ENCODE measurements around the gene DTX2. TPM values are rescaled to one million over a fixed set of nuclear protein-coding genes. Genes with fewer than 3 reads are reported as not detected.
"Not testable (repeated sequence)": the region's sequence is repeated elsewhere in the genome, so short reads cannot be mapped to it uniquely, and the experiment has no call there.

DTX2 gene
- polyA plus RNA-seq, 6 donors from 2014 or later, result 10.2 to 25.2 (median 13.5) TPM

DNA sequence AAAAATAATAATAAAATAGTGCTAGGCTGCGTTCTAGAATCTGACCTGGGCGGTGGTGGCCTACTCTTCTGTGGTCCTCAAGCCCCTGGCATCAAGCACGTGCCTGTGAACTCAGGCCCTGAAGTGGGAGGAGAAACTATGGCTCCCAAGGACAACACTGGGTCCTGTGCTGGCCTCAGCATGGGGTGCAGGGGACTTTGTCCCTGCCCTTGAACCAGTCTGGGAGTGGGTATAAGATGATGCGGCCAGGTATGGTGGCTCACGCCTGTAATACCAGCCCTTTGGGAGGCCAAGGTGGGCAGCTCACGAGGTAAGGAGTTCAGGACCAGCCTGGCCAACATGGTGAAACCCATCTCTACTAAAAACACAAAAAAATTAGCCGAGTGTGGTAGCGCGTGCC, 31.3 kb upstream of the DTX2 start:
- DNase-seq (no peak), ATAC-seq (ENCODE audit: low read depth in 2 of 2) (no peak)
- no peak overlapping the region for H3K27ac Mint-ChIP-seq
- H3K4me1 Mint-ChIP-seq, result peaks cover 0 to under 1% (median 0%) of the 10 kb centered on the region in 3 donors
- H3K36me3 Mint-ChIP-seq, result no peaks in the 10 kb centered on the region
- H3K9me3 Mint-ChIP-seq, result no peaks in the 10 kb centered on the region
- H3K4me3 Mint-ChIP-seq, result no peak overlapping the region
- peaks cover 0 to under 1% (median 0%) of the 10 kb centered on the region in 3 donors for H3K27me3 Mint-ChIP-seq

DNA sequence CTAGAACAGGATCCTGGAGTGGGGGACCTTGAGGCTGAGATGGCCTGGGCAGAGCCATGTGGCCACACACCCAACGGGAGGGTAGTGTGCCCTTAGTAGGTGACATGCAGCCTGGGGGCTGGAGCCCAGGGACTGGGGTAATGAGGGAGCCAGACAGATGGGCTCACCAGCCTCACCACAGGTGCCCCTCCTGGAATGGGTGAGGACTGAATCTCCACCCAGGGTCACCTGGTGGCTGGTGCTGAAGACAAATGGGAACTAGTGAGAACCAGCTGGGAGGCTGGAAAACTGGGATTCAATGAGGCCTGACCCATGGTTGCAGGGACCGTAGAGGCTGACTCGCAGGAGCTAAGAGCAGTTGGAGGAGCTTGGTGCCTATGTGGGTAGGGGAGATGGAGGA, 30.7 kb upstream of the DTX2 start:
- Mint-ChIP-seq H3K4me1 (no peaks in the 10 kb centered on the region), H3K27ac (peak overlapping the region in 1 of 6 donors; percentile 39), H3K27me3 (no peaks in the 10 kb centered on the region), H3K9me3 (no peaks in the 10 kb centered on the region), H3K4me3 (no peak overlapping the region), H3K36me3 (no peaks in the 10 kb centered on the region)
- DNase-seq, result no peak
- ATAC-seq (ENCODE audit: low read depth in 2 of 2), result no peak

DNA sequence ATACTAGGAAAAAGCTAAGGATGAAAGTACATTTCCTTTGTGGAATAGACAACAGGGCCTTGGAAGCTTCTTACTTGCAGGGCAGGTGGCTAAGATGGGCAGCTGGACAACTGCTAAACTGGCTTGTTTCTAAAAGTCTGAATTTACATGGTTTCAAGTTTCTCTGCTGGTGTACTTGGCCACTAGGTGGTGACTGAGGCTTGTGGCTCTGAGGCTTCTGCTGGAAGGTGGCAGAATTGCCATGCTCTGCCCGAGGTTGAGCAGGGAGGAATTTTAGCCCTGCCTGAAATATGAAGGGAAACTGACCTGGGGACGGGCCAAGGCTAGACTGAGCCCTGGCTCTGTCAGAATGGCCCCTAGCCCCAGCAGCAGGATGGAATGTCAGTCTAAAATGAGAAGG, 23.6 kb upstream of the DTX2 start:
- H3K27ac Mint-ChIP-seq, H3K4me1 Mint-ChIP-seq, H3K27me3 Mint-ChIP-seq, H3K9me3 Mint-ChIP-seq, H3K4me3 Mint-ChIP-seq, H3K36me3 Mint-ChIP-seq: not testable (repeated sequence)
- ATAC-seq (ENCODE audit: low read depth in 2 of 2) (peak; percentile 51 to 69), DNase-seq (peak; percentile 36)

DNA sequence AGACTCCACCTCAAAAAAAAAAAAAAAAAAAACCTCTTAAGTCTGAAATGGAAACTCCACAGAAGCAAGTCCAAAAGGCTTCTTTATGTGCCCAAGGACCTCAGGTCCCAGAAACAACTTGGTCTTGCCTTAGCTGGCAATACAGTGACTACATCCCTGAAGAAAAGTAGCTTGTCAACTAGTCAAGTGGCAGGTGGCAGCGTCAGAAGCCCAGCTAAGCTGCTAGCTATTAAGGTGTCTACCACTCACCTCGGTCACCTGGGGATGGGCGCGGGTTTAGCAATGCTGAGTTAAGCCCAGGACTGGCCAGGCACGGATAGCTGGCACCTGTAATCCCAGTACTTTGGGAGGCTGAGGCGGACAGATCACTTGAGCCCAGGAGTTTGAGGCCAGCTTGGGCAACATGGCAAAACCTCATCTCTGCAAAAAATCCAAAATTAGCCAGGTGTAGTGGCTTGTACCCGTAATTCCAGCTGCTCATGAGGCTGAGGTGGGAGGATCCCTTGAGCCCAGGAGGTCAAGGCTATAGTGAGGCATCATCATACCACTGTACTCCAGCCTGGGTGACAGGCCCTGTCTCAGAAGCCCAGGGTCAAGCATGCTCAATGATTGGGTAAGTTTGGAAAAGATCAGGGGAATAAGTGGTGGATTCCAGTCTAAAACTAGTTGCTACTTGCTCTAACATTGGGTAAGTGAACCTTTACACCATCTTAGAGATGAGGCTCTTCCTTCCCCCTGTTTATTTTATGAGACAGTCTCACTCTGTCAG, 22.2 kb upstream of the DTX2 start:
- not testable (repeated sequence) for H3K27me3 Mint-ChIP-seq; H3K4me1 Mint-ChIP-seq; H3K4me3 Mint-ChIP-seq; DNase-seq; ATAC-seq (ENCODE audit: low read depth in 2 of 2); H3K9me3 Mint-ChIP-seq; H3K27ac Mint-ChIP-seq; H3K36me3 Mint-ChIP-seq

DNA sequence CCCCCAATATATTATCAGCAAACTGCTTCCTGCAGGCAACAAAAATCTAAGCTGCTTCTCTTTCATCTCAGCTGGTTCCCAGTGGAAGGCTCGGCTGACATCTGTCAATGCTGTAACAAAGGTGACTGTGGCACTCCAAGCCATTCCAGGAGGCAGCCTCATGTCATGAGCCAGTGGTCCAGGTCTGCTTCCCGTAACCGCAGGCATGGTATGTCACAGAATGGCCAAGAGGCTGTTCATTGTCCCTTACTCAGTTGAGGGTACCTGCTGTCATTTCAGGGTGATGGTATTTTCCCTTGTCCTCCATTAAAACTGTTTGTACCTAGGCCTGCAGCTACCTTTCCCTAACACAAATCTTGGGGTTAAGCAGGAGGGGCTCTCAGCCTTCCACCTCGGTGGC, 21.1 kb upstream of the DTX2 start:
- H3K27ac Mint-ChIP-seq; H3K9me3 Mint-ChIP-seq; H3K27me3 Mint-ChIP-seq; H3K36me3 Mint-ChIP-seq; H3K4me1 Mint-ChIP-seq; H3K4me3 Mint-ChIP-seq; DNase-seq; ATAC-seq (ENCODE audit: low read depth in 2 of 2): not testable (repeated sequence)

DNA sequence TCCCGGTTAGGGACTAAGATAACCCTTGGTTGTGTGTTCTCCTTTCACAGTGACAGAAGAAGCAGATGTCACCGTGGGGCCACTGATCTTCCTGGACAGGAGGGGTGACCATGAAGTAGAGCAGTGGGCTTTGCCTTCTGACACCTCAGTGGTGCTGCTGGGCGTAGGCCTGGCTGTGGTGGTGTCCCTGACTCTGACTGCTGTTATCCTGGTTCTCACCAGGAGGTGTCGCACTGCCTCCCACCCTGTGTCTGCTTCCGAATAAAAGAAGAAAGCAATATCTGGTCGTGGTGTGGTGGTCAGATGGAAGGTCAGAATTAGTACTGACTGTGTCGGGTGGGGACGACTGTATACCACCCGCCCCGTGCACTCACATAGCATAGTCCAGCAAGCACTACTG, 19.7 kb upstream of the DTX2 start:
- not testable (repeated sequence) for H3K4me1 Mint-ChIP-seq, H3K4me3 Mint-ChIP-seq, H3K27ac Mint-ChIP-seq, DNase-seq, H3K36me3 Mint-ChIP-seq, H3K9me3 Mint-ChIP-seq, H3K27me3 Mint-ChIP-seq
- peak; percentile 47 to 51 for ATAC-seq (ENCODE audit: low read depth in 2 of 2)

DNA sequence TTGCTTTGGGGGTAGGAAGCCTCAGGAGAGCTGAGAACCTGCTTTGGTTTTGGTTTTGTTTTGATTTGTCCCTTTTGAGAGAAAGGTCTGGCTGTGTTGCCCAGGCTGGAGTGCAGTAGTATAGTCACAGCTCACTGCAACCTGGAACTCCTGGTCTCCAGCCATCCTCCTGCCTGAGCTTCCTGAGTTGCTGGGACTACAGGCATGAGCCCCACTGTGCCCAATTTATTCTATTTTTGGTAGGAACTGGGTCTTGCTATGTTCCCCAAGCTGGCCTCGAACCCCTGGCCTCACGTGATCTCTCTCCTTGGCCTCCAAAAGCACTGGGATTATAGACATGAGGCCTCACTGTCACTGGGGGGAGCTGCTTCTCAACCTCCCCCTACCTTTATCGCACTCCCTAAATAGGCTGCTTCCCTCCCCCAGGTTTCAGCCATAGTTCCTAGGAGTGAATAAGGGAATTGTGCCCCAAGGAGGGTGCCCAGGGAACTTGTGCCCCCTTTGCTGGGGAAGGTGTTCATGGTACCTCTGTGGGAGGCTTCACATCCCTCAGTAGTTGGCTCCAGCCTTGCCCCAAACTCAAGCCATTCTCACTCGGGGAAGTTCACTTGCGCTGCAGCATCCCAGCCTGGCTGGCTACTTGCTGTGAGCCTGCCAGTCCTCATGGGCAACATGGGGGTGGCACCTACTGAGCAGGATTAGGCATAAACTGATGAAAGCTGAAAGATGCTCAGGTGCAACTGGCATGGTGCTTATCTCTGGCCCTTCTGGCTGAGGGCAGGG, 18.7 kb upstream of the DTX2 start:
- not testable (repeated sequence) for H3K9me3 Mint-ChIP-seq; ATAC-seq (ENCODE audit: low read depth in 2 of 2); H3K27me3 Mint-ChIP-seq; DNase-seq; H3K4me3 Mint-ChIP-seq; H3K27ac Mint-ChIP-seq; H3K4me1 Mint-ChIP-seq; H3K36me3 Mint-ChIP-seq

DNA sequence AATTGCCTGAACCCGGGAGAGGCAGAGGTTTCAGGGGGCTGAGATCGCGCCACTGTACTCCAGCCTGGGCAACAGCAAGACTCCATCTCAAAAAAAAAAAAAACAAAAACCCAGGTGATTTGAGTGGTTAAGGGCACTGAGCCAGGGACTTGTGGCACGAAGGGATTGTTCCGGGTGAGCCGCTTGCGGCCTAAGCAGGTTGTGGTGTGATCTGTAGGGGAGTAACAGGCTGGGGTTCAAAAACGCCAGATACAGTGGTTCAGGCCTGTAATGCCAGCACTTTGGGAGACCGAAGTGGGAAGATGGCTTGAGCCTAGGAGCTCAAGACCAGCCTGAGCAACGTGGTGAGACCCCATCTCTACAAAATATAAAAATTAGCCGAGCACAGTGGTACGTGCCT, 17.7 kb upstream of the DTX2 start:
- H3K27ac Mint-ChIP-seq, result peak overlapping the region in 1 of 6 donors; percentile 20
- H3K9me3 Mint-ChIP-seq; DNase-seq; H3K4me3 Mint-ChIP-seq; H3K36me3 Mint-ChIP-seq; H3K27me3 Mint-ChIP-seq; H3K4me1 Mint-ChIP-seq; ATAC-seq (ENCODE audit: low read depth in 2 of 2): not testable (repeated sequence)

DNA sequence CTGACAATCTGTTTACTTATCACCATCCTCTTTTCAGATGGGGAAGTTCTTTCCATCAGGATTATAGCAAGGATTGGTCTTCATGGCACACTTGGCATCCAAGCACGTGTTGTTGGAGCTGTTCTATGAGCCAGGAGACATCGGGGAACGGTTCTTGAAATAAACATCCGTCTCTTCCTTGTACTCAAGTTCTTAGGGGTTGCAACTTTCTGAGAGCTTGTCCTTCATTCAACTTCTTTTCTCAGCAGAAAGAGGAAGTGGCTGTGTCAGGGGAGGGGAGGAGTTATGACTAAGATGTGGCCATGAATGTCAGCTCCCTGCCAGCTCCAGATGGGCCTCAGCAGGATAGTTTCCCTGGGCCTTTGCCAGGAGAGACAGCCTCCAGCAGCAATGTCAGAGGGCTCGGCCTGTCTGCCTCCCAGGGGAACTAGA, 15.9 kb upstream of the DTX2 start:
- not testable (repeated sequence) for H3K9me3 Mint-ChIP-seq, H3K36me3 Mint-ChIP-seq, H3K4me1 Mint-ChIP-seq, H3K27me3 Mint-ChIP-seq
- H3K27ac Mint-ChIP-seq, result peak overlapping the region in 2 of 6 donors; percentile 24 to 56
- peak; percentile 95 for ATAC-seq (ENCODE audit: low read depth in 2 of 2)
- DNase-seq, result peak; percentile 33
- H3K4me3 Mint-ChIP-seq, result peak overlapping the region in 5 of 8 donors; percentile 28 to 54 (median 44)

DNA sequence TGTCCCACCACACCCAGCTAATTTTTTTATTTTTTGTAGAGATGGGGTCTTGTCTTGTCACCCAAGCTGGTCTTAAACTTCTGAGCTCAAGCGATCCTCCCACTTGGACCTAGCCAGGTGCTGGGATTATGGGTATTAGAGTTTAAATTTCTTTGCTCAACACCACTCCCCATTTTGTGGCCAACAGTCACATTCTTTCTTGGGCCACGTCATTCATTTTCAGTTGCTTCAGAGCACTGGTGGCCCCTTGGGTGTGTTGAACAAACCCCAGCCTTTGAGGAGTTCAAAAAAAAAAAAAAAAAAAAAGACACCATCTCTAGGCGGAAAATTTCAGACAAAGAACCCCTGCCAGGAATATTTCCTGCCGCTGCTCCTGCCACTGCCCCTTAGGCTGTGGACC, 4.5 kb upstream of the DTX2 start:
- H3K36me3 Mint-ChIP-seq; DNase-seq; H3K9me3 Mint-ChIP-seq; H3K27me3 Mint-ChIP-seq; H3K4me3 Mint-ChIP-seq; ATAC-seq (ENCODE audit: low read depth in 2 of 2); H3K27ac Mint-ChIP-seq; H3K4me1 Mint-ChIP-seq: not testable (repeated sequence)

DNA sequence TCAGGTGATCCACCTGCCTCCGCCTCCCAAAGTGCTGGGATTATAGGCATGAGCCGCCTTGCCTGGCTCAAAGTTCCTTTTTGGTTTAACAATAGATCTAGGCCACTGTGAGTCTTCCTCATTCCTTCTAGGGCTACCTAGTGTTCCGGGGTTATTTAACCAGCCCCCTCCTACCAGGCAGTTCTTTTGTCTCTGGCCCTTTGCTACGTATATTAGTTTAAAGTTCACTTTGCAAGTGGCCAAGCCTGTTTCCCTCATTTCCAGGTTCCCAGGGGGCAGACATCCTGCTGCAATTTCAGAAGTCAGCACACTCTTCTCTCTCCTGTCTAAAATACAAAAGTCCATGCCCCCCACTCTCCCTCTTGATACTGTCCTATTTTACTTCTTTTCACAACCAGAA, 3.0 kb upstream of the DTX2 start:
- H3K36me3 Mint-ChIP-seq; DNase-seq; H3K4me3 Mint-ChIP-seq; H3K27me3 Mint-ChIP-seq; H3K27ac Mint-ChIP-seq; H3K9me3 Mint-ChIP-seq; ATAC-seq (ENCODE audit: low read depth in 2 of 2); H3K4me1 Mint-ChIP-seq: not testable (repeated sequence)

DNA sequence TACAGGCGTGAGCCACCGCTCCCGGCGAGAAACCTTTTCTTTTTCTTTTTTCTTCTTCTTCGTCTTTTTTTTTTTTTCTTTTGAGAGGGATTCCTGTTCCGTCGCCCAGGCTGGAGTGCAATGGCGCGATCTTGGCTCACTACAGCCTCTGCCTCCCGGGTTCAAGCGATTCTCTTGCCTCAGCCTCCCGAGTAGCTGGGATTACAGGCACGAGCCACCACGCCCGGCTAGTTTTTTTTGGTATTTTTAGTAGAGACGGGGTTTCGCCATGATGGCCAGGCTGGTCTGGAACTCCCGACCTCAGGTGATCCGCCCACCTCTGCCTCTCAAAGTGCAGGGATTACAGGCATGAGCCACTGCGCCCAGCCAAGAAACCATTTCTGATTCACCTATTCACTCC, 742 bp upstream of the DTX2 start:
- H3K27ac Mint-ChIP-seq; H3K27me3 Mint-ChIP-seq; DNase-seq; H3K4me1 Mint-ChIP-seq; H3K4me3 Mint-ChIP-seq; H3K36me3 Mint-ChIP-seq; ATAC-seq (ENCODE audit: low read depth in 2 of 2); H3K9me3 Mint-ChIP-seq: not testable (repeated sequence)

DNA sequence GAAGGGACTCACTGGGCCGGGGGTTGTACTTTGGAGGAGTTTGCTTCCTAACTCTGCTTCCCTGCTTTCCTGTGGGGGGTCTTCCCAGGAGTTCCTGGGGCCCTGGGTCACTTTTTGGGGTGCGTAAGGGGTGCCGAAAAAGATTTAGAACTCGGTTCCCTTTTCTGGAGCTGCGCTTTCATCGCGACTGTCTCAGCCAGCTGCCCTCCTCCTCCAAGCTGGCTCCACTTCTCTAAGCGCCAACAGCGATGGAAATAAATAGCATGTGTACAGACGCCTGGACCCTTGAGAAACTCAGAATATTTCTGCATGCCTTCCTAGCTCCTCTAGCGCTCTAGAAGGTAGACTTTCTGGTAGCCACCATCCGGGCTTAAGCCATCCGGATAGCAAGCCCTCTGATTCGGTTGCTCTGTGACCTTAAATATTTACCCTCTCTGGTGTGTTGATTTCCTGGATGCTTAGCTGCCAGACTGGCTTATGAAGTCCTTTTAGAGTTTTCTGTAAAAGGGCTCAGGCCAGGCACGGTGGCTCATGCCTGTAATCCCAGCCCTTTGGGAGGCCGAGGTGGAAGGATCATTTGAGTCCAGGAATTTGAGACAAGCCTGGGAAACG, 868 bp downstream of the DTX2 start:
- ATAC-seq (ENCODE audit: low read depth in 2 of 2), result peak; percentile 41 to 46
- not testable (repeated sequence) for H3K4me1 Mint-ChIP-seq, H3K4me3 Mint-ChIP-seq, H3K27me3 Mint-ChIP-seq, DNase-seq, H3K9me3 Mint-ChIP-seq, H3K36me3 Mint-ChIP-seq, H3K27ac Mint-ChIP-seq

DNA sequence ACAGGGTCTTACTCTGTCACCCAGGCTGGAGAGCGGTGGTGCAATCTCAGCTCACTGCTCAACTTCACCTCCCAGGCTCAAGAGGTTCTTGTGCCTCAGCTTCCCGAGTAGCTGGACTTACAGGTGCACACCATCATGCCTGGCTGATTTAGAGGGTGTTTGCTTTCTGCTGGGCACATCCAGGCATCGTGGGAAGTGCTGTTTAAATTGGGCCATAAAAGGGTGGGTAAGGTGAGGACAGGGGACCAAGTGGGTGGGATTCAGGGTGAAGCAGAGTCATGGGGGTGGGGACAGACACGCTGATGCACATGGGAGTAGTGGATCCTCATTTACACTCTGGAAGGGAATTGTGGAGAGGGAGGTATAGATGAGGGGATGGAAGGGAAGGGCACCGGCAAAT, 3.5 kb downstream of the DTX2 start:
- H3K4me3 Mint-ChIP-seq; H3K36me3 Mint-ChIP-seq; H3K9me3 Mint-ChIP-seq; H3K27ac Mint-ChIP-seq; DNase-seq; H3K4me1 Mint-ChIP-seq; ATAC-seq (ENCODE audit: low read depth in 2 of 2); H3K27me3 Mint-ChIP-seq: not testable (repeated sequence)

Measured in naive B cell (primary cell).